IMR-90 (cell line): ENCODE data around the gene RAB27A. TPM values are rescaled to one million over a fixed set of nuclear protein-coding genes. Genes with fewer than 3 reads are reported as not detected.

ENCODE experiments used
- ATAC-seq: fragments of 200-7000 bp; cut with Tn5 transposase; 2 replicates; pipeline ENCODE4 v1.9.1; 2020; ENCODE audit warnings: low read depth, mild to moderate bottlenecking, moderate library complexity
- BruUV-seq: library from RNA; stranded (reverse); fragments of 400-500 nt; replicated peaks from 2 replicates; lab custom pipeline; 2021; lab: Mats Ljungman, UMichigan
- CTCF ChIA-PET: fragments of 300-600 bp; formaldehyde crosslinking; extraction: SDS; loops from one replicate; lab custom pipeline; 2021; ENCODE audit warnings: antibody characterized with exemption; lab: Yijun Ruan, JAX
- POLR2A ChIA-PET: fragments of 300-600 bp; sonication (Branson Sonifier 250); formaldehyde crosslinking; loops from one replicate; lab custom pipeline; 2022; ENCODE audit warnings: antibody characterized with exemption; ENCODE audit not compliant: unreplicated experiment; lab: Charles Lee
- DNase-seq: peaks from one replicate; pipeline ENCODE4 v3.0.0; 2013
- H2AFZ ChIP-seq: replicated peaks from 2 replicates; pipeline ENCODE3; 2013; ENCODE audit warnings: low read length, mild to moderate bottlenecking; ENCODE audit not compliant: poor library complexity
- H2AK5ac ChIP-seq: 2 replicates; pipeline ENCODE4 v1.6.1; 2013; ENCODE audit warnings: low read depth, low read length, inconsistent platforms
- H2AK9ac ChIP-seq: replicated peaks from 2 replicates; pipeline ENCODE3; 2013; ENCODE audit warnings: mild to moderate bottlenecking, low read depth, low read length, moderate library complexity; ENCODE audit not compliant: poor library complexity
- H2BK120ac ChIP-seq: 2 replicates; pipeline ENCODE4 v1.6.1; 2013; ENCODE audit warnings: low read depth, low read length, inconsistent platforms
- H2BK15ac ChIP-seq: 3 replicates; pipeline ENCODE4 v1.6.1; 2013; ENCODE audit warnings: low read depth, low read length, inconsistent platforms
- H2BK20ac ChIP-seq: 2 replicates; pipeline ENCODE4 v1.6.1; 2013; ENCODE audit warnings: low read depth, mild to moderate bottlenecking, inconsistent platforms, low read length, moderate library complexity
- H2BK5ac ChIP-seq: 2 replicates; pipeline ENCODE4 v1.6.1; 2013; ENCODE audit warnings: mild to moderate bottlenecking, low read depth, low read length, inconsistent platforms; ENCODE audit not compliant: poor library complexity, severe bottlenecking
- H3K14ac ChIP-seq: replicated peaks from 2 replicates; pipeline ENCODE4 v1.6.1; 2013; ENCODE audit warnings: low read depth, low read length, inconsistent platforms
- H3K18ac ChIP-seq: 2 replicates; pipeline ENCODE4 v1.6.1; 2013; ENCODE audit warnings: low read depth, low read length, control low read depth
- H3K23ac ChIP-seq: 2 replicates; pipeline ENCODE4 v1.6.1; 2013; ENCODE audit warnings: low read depth, low read length, inconsistent platforms
- H3K27ac ChIP-seq: 2 replicates; pipeline ENCODE4 v1.5.1; 2013; ENCODE audit warnings: mild to moderate bottlenecking, control low read depth, low read length; ENCODE audit not compliant: insufficient read depth
- H3K27me3 ChIP-seq: 2 replicates; pipeline ENCODE4 v1.6.1; 2013; ENCODE audit warnings: low read length; ENCODE audit not compliant: control insufficient read depth, insufficient read depth
- H3K36me3 ChIP-seq: 2 replicates; pipeline ENCODE4 v1.6.1; 2013; ENCODE audit warnings: low read length, mixed read lengths; ENCODE audit not compliant: control insufficient read depth, insufficient read depth
- H3K4ac ChIP-seq: 2 replicates; pipeline ENCODE4 v1.6.1; 2013; ENCODE audit warnings: low read depth, low read length, inconsistent platforms
- H3K4me1 ChIP-seq: 2 replicates; pipeline ENCODE4 v1.6.1; 2013; ENCODE audit warnings: low read length, mixed read lengths; ENCODE audit not compliant: control insufficient read depth, insufficient read depth
- H3K4me2 ChIP-seq: 2 replicates; pipeline ENCODE4 v1.6.1; 2013; ENCODE audit warnings: low read depth, mild to moderate bottlenecking, control low read depth, low read length, moderate library complexity
- H3K4me3 ChIP-seq: 2 replicates; pipeline ENCODE4 v1.5.1; 2013; ENCODE audit warnings: low read depth, mild to moderate bottlenecking, control low read depth, low read length, moderate library complexity; ENCODE audit not compliant: insufficient read depth
- H3K56ac ChIP-seq: 2 replicates; pipeline ENCODE4 v1.6.1; 2013; ENCODE audit warnings: low read length, inconsistent platforms; ENCODE audit not compliant: insufficient read depth; ENCODE audit errors: extremely low read depth
- H3K79me1 ChIP-seq, 2 experiments: 2 replicates each; pipeline ENCODE4 v1.6.1; 2013; ENCODE audit warnings: low read length in 2 of 2, inconsistent platforms in 1 of 2, low read depth in 1 of 2
- H3K9ac ChIP-seq: 2 replicates; pipeline ENCODE4 v1.6.1; 2013; ENCODE audit warnings: low read depth, low read length, control low read depth
- H3K9me1 ChIP-seq: 2 replicates; pipeline ENCODE4 v1.6.1; 2013; ENCODE audit warnings: low read length, inconsistent platforms; ENCODE audit not compliant: insufficient read depth
- H3K9me3 ChIP-seq: 2 replicates; pipeline ENCODE4 v1.6.1; 2013; ENCODE audit warnings: low read length; ENCODE audit not compliant: control insufficient read depth, insufficient read depth
- H4K20me1 ChIP-seq: 2 replicates; pipeline ENCODE4 v1.6.1; 2013; ENCODE audit warnings: low read length, inconsistent platforms; ENCODE audit not compliant: insufficient read depth
- H4K5ac ChIP-seq: 2 replicates; pipeline ENCODE4 v1.6.1; 2013; ENCODE audit warnings: mild to moderate bottlenecking, low read depth, low read length, control low read depth
- H4K8ac ChIP-seq, 2 experiments: 2 replicates each; pipeline ENCODE4 v1.6.1; 2013; ENCODE audit warnings: low read depth in 2 of 2, low read length in 2 of 2, control low read depth in 1 of 2, inconsistent platforms in 1 of 2
- H4K91ac ChIP-seq: 2 replicates; pipeline ENCODE4 v1.6.1; 2013; ENCODE audit warnings: low read depth, low read length, inconsistent platforms; ENCODE audit not compliant: insufficient read depth
- BHLHE40 ChIP-seq: fragments of 150-350 bp; IDR thresholded peaks from 2 replicates; pipeline ENCODE4 v1.6.1; 2016; ENCODE audit warnings: mild to moderate bottlenecking, low read depth, low read length
- CEBPB ChIP-seq: IDR thresholded peaks from 2 replicates; pipeline ENCODE4 v1.6.1; 2012; ENCODE audit warnings: low read depth, low read length, improper control_type of control experiment
- CHD1 ChIP-seq: IDR thresholded peaks from 2 replicates; pipeline ENCODE4 v1.6.1; 2012; ENCODE audit warnings: low read depth, low read length, improper control_type of control experiment
- ELK1 ChIP-seq: fragments of 150-350 bp; IDR thresholded peaks from 2 replicates; pipeline ENCODE4 v1.6.1; 2016; ENCODE audit warnings: low read depth, mild to moderate bottlenecking, low read length, moderate library complexity, borderline replicate concordance
- FOS ChIP-seq: fragments of 150-350 bp; IDR thresholded peaks from 2 replicates; pipeline ENCODE4 v1.6.1; 2016; ENCODE audit warnings: low read depth, low read length
- MAFK ChIP-seq: IDR thresholded peaks from 2 replicates; pipeline ENCODE4 v1.6.1; 2012; ENCODE audit warnings: low read depth, low read length, improper control_type of control experiment
- MAZ ChIP-seq: IDR thresholded peaks from 2 replicates; pipeline ENCODE4 v1.6.1; 2012; ENCODE audit warnings: low read depth, mild to moderate bottlenecking, low read length, improper control_type of control experiment, moderate library complexity, borderline replicate concordance
- MXI1 ChIP-seq: IDR thresholded peaks from 2 replicates; pipeline ENCODE4 v1.6.1; 2012; ENCODE audit warnings: low read depth, mild to moderate bottlenecking, low read length, moderate library complexity, borderline replicate concordance
- NFE2L2 ChIP-seq: fragments of 150-350 bp; IDR thresholded peaks from 2 replicates; pipeline ENCODE4 v1.6.1; 2016; ENCODE audit warnings: low read depth, mild to moderate bottlenecking, low read length
- POLR2A ChIP-seq: IDR thresholded peaks from 2 replicates; pipeline ENCODE4 v1.6.1; 2012; ENCODE audit warnings: mild to moderate bottlenecking, low read depth, low read length
- RAD21 ChIP-seq: IDR thresholded peaks from 2 replicates; pipeline ENCODE4 v1.6.1; 2012; ENCODE audit warnings: low read length, improper control_type of control experiment
- RCOR1 ChIP-seq: IDR thresholded peaks from 2 replicates; pipeline ENCODE4 v1.6.1; 2012; ENCODE audit warnings: mild to moderate bottlenecking, low read length, improper control_type of control experiment; ENCODE audit not compliant: insufficient replicate concordance
- RFX5 ChIP-seq: IDR thresholded peaks from 2 replicates; pipeline ENCODE4 v1.8.0; 2012; ENCODE audit warnings: low read depth, mild to moderate bottlenecking, low read length, moderate library complexity
- SMC3 ChIP-seq: fragments of 150-350 bp; IDR thresholded peaks from 2 replicates; pipeline ENCODE4 v1.6.1; 2016; ENCODE audit warnings: low read depth, mild to moderate bottlenecking, antibody characterized with exemption, low read length, moderate library complexity
- USF2 ChIP-seq: fragments of 150-350 bp; IDR thresholded peaks from 2 replicates; pipeline ENCODE4 v1.6.1; 2017; ENCODE audit warnings: mild to moderate bottlenecking, antibody characterized with exemption, low read length, low read depth
- WGBS, 2 experiments: methylation state at CpG; one replicate each; pipeline versions ENCODE4 v1.1.5 to v1.1.7; 2013; ENCODE audit warnings: missing lambda C conversion rate in 2 of 2; ENCODE audit not compliant: insufficient read length in 1 of 2; ENCODE audit errors: extremely low coverage in 2 of 2; 5-methylcytosine and 5-hydroxymethylcytosine counted together
- dilution Hi-C: fragments of 300-500 bp; cut with HindIII; formaldehyde crosslinking; loops from one replicate; pipeline ENCODE4 v1.14.3; 2018; ENCODE audit warnings: low sequenced_read_pairs; ENCODE audit not compliant: unreplicated experiment
- in situ Hi-C: fragments of 300-500 bp; cut with MboI; formaldehyde crosslinking; loops from 3 replicates; pipeline ENCODE4 v1.14.3; 2019; ENCODE audit warnings: low sequenced_read_pairs, inconsistent platforms, mixed read lengths
- intact Hi-C: fragments of 100-400 bp; cut with micrococcal nuclease; formaldehyde crosslinking; loops from 2 replicates; pipeline ENCODE4 v1.10.0; 2022
- polyA plus RNA-seq, 3 experiments: library from polyadenylated mRNA; depleted of rRNA; stranded (reverse); fragments of >200 nt; gene quantifications; 2 replicates each; pipeline ENCODE4 v1.2.3, GENCODE V29; 2012; ENCODE audit warnings: low replicate concordance in 1 of 3
- total RNA-seq: library from RNA; depleted of rRNA; stranded (reverse); fragments of >200 nt; gene quantifications from 2 replicates; pipeline ENCODE4 v1.2.3, GENCODE V29; 2012

The RAB27A gene
- total and polyA plus RNA-seq, 2 of the 4 experiments (the other 2 are of a cell fraction): 4.8 to 13.7 TPM

DNA sequence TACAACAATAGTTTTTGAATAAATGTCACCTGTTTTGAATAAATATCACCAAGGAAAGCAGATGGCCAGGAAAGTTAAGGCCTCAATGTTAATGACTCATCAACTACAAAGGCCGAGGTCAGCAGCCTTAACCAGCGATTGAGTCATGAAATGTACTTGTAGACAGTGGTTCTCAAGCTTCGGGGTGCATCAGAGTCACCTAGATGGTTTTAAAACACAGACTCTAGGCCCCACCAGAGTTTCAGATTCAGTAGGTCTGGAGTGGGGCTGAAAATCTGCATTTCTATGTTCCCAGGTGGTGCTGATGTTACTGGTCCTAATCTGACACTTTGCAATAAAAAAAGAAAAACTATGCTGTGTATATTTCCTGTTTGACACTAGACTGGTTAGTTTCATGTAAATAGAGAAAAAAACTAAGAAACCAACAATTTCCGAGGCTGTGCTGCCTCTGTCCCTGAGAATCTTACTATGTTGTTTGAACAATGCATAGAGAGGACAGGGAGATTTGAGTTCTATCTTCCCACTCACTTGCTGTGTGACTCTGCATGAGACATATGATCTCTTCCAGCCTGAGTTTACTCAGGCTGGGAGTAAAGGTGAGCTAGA lies 9.8 kb downstream of the RAB27A start:
- Histone ChIP-seq H2BK120ac (no peak overlapping the region), H2AK9ac (no peak overlapping the region), H3K4ac (peak overlapping the region; percentile 41; the same call in 1 of the 2 replicates), H3K9me3 (no peaks in the 10 kb centered on the region), H2AFZ (no peak overlapping the region), H3K23ac (no peak overlapping the region), H3K18ac (peak overlapping the region; percentile 36; the same call in 1 of the 2 replicates), H3K4me3 (no peak overlapping the region), H3K9me1 (peaks cover 22% of the 10 kb centered on the region), H3K79me1 (peaks cover 22 to 51% of the 10 kb centered on the region in 2 experiments), H3K56ac (no peak overlapping the region), H3K4me2 (peak overlapping the region; percentile 65; the same call in 1 of the 2 replicates), H2BK5ac (peak overlapping the region; percentile 41), H2BK15ac (0 out of 3 replicates have a peak overlapping the region, but pooled peaks have one; percentile 3), H4K91ac (no peak overlapping the region), H3K27me3 (no peaks in the 10 kb centered on the region), H2AK5ac (peak overlapping the region; percentile 1; the same call in 1 of the 2 replicates), H4K20me1 (peaks cover 16% of the 10 kb centered on the region; the same call in 1 of the 2 replicates), H4K5ac (peak overlapping the region; percentile 51; the same call in 1 of the 2 replicates), H3K36me3 (no peaks in the 10 kb centered on the region; the same call in 1 of the 2 replicates), H3K4me1 (peaks cover 13% of the 10 kb centered on the region), H3K14ac (no peak overlapping the region), H3K9ac (no peak overlapping the region), H2BK20ac (peak overlapping the region; percentile 32; the same call in 1 of the 2 replicates), H4K8ac (no peak overlapping the region), H3K27ac (no peak overlapping the region)
- dilution Hi-C loops (no loop called here), intact Hi-C loops (no loop called here), in situ Hi-C loops (loop anchor here (5.0 kb wide), 1 partner anchor 58 kb away; no protein-coding TSS in a partner anchor)
- CTCF ChIA-PET: no interaction called here
- peak; percentile 66 for ATAC-seq
- no TSS peak for BruUV-seq
- no CpG with 5 or more reads among the region's 4 CpGs for WGBS, 2 experiments
- DNase-seq: peak; percentile 95
- POLR2A ChIA-PET: no interaction called here
- TF ChIP-seq NFE2L2 (no peak), RCOR1 (peak; percentile 98), ELK1 (no peak), SMC3 (no peak), MXI1 (no peak), RFX5 (no peak), MAFK (peak; percentile 68), CEBPB (peak; percentile 32; the same call in 1 of the 2 replicates), FOS (peak; percentile 97), USF2 (no peak), BHLHE40 (peak; percentile 23; the same call in 1 of the 2 replicates), RAD21 (no peak), POLR2A (no peak), CHD1 (no peak), MAZ (no peak)
